Kasumi-1 (cell line): Measurements from ENCODE around the gene BMP8A.
"Not testable (repeated sequence)": the region's sequence is repeated elsewhere in the genome, so short reads cannot be mapped to it uniquely, and the experiment has no call there.

Experiments
- DNase-seq, 2 experiments: peaks; one replicate each; lab custom pipeline; 2025; lab: John Stamatoyannopoulos, UW

The BMP8A gene

DNA sequence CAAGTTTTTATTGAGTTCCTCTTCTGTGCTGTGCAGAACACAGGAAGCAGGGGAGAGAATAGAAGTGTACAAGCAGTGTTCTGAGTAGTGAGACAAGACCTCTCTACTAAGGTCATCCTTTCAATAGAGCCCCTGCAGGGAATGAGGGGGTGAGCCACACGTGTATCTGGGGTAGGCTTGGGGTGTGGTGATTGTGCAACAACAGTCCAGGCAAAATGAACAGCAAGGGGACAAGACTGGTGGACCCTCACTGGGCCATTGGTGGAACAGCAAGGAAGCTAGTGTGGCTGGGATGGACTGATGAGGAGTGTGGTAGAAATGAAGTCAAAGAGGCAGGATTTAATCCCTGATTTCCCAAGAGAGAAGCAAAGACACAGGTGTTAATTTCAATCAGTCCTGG is 8.2 kb upstream of the BMP8A start:
- DNase-seq: no peak

DNA sequence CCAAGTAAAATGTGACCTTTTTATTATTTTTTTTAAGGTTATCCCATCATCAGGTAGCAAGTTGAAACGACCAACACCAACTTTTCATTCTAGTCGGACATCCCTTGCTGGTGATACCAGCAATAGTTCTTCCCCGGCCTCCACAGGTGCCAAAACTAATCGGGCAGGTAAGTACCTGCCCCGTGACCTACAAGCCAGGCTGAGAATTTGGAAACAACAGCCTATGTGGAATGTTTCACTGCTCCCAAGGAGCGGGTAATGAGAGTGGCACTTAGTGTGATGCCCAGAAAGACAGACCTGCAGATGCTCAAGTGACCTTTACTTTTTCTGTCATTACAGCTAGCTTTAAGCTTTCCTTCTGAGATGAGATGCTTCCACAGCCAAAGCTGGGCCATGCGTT is 6.9 kb upstream of the BMP8A start:
- DNase-seq: no peak

DNA sequence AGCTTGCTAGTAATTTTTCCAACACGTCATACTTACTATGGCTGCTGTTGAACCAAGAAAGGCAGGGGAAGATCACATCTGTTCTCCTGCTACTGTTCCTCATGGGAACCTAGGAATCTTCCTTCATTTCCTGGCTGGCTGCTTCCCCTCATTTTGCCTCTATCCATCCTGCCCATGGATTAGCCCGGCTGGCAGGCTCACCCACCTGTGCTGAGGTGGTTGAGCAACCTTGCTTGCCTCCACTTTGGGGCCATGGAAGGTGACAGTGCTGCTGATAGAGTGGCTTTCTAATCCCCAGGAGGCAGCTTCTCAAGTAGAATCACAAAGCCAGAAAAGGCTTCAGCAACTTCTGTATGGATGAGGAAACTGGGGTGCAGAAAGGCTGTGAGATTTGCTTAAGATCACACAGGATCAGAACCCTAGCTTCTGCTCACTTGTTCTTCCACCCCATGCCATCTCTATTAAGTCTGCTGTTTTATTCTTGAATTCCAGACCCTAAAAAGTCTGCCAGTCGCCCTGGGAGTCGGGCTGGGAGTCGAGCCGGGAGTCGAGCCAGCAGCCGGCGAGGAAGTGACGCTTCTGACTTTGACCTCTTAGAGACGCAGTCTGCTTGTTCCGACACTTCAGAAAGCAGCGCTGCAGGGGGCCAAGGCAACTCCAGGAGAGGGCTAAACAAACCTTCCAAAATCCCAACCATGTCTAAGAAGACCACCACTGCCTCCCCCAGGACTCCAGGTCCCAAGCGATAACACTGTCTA is 6.2 kb upstream of the BMP8A start:
- no peak for DNase-seq

DNA sequence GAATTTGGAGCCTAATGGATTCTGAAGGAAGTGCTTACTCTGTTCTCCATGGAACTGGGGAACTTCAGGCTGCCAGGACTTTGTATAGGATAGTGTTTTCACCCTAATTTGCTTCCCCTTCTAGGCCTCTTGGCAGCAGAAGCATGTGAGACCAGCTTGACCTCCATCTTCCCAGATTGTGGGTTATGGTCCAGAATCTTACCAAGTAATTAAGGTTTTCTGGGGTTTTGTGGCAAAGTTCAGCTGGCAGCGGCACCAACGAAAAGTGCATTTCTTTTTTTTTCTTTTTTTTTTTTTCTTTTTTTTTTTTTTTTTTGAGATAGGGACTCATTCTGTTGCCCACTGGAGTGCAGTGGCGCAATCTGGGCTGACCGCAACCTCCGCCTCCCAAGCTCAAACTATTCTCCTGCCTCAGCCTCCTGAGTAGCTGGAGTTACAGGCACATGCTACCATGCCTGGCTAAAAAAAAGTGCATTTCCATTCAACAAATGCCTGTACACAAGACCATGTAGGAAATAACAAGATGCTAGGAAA is 3.4 kb upstream of the BMP8A start:
- no peak for DNase-seq

DNA sequence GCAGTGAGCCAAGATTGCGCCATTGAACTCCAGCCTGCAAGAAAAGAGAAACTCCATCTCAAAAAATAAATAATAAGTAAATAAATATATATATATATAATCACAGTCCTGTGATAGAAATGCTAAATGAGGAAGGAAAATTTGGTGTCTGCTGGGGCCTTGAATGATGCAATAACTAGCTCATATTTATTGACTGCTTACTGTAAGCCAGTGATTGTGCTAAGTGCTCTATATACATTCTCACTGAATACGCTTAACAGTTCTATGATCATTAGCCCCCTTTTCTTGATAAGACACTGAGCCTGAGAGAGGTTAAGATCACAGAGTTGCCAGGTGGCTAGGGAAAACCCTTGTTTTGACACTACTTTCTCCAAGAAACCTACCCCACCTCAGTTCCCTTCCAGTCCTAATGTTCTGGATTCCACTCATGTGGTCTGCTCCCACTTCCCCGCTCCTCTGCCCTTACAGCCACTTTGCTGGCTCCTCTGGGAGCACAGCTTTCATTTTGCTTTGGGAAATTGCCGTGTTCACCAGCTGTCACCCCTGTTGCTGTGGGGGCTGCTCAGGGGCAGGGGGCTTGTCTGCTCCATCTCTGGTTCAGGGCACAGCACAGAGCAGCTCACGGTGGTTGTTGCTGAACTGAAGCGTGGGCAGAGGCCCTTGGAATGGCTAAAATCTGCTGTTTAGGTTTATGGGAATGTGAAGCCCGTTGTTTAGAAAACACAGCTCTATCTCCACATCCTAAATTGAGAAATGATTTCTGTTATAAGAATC is 2.5 kb upstream of the BMP8A start:
- no peak for DNase-seq

DNA sequence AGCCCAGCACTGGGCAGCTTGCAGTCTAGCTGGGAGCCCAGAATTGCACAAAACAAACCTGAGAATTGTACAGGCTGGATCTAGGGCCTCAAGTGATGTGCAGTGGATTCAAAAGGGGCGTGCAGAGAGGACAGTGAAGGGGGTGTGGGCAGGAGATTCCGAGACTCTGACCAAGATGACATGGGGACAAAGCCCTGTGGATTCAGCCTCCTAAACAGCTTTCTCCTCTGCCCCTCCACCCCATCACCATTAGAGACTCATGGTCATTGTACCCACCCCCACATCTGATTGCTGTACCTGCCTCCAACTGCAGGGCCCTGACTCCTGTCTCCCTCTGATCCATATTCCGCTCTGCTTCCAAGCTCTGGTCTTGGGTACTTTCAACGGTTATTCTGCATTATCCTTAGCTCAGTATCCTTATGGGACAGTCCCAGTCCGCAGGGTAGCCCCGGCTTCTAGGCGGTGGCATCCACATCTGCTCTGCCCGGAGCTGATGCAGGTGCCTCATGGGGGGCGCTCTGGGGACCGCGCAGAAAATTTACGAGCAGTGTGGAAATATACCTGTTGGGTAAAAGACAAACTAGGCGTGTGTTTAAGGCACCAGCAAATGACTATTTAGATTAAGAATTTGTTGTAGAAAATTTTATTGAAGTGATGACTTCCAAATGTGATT is 1.7 kb upstream of the BMP8A start:
- no peak for DNase-seq

DNA sequence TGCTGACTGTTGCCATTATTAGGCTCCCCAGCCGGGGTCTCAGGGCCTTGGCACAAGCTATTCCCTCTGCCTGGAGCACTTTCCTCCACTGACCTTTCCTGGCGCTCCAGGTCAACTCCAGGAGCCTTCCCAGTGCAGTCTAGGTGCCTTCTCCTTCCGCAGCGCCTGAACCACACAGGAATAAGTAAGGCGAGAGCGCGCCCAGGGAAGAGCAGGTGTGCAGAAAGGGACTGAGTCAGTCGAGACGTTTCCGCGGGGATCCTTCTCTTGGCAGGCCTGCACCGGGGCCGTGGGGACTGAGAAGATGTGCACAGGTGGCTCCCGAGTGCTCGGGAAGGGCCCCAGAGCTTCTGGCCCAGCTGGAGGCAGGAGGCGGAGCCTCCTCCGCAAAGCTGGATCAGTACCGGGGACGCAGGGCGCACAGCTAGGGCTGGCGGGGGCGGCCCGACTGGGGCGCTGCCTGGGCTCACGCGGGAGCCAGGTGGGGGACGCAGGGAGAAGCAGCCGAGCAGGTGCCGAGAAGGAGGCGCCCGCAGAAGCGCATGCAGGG is 765 bp upstream of the BMP8A start:
- DNase-seq: no peak

DNA sequence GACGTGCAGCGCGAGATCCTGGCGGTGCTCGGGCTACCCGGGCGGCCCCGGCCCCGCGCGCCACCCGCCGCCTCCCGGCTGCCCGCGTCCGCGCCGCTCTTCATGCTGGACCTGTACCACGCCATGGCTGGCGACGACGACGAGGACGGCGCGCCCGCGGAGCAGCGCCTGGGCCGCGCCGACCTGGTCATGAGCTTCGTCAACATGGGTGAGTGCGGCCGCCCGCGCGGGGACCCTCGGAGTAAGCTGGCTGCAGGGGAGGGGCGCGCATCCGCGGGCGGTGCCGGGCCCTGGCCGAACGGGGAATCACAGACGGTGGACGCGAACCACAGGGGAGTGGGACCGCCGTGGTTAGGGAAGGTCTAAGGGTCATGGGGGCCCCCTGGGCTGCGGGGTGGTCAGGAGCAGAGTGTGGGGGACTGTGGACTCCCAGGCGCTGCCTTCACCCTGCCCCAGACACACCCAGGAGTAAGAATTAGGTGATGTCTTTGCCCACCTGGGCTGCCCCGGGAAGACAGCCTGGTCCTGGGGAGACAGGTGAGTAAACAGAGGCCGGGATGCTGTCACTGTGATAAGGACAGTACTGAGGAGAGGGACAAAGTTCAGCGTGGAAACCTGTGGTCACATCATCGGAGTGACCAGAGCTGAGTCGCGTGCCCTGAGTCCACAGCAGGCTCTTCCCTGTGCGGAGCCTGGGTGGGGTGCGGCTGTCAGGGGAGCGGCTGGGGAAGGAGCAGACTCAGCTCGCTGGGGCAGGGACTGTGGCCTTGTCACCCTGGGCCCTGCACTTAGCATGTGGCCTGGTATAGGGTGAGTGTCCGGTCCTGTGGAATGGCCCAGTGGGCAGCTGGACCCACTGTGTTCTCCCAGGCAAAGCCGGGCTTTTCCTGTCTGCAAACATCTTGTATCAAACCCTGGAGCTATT is 944 bp downstream of the BMP8A start:
- not testable (repeated sequence) for DNase-seq

DNA sequence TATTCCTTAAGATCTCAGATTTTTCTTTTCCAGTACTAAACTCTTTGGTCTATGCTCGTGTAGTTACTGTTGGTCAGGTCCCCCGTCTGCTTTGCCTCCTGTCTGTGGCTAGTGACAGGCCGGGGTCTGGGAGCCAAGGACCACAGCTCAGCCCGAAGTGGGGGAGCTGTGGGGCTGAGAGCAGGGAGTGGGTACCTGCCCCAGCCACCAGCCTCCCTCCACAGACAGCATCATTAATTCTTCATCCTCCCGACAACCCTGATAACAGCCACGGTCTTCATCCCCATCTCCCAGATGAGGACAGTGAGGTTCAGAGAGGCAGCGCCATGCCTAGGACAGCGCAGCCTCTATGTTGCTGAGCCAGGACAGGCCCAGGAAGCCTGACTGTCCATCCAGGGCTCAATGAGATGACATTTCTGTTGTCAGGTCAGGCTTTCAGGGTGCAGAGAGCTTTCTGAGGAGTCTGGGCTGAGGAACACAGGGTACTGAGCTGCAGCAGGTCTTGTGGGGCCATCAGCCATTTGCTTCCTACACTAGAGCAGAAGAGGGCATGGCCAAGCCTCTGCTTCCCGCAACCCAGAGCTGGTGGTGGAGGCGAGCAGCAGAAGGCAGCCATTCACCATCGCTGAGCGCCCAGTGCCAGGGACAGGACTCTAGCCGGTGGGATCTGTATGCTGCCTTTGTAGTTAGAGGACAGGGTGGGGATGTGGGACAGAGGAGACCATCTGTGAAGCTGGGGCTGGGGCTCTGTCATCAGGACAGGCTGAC is 1.8 kb downstream of the BMP8A start:
- DNase-seq: not testable (repeated sequence)

DNA sequence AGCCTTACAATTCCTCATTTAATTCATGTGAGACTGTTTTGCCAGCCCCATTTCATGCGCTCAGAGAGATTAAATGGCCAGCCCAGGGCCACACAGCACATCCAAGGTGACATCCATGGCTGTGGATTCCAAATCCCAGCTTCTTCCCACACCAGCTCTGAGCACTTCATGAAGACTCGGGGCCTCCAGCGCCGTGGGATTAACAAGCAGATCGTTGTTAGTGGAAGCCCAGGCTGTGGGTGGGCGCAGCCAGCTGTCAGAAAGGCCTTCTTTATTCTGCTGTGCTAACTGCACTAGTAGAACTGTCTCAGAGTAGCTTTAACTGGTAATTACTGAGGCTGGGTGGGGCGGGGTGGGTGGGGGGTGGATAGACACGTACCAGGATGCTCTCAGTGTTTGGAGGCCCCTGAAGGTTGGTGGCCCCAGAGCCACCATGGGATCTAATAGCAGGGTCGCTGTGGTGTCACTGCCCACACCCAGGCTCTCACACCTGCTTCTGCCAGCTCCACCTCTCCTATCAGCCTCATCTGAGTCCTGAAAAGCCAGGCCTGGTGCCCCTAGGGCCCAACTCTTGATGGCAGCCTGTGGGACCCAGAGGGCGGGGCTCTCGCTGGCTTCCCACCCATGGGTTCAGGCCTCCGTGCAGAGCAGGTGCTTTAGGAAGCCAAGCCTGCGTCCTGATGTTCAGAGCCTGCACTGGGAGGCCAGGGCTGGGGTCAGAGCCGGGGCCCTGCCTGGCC is 3.4 kb downstream of the BMP8A start:
- no peak for DNase-seq

DNA sequence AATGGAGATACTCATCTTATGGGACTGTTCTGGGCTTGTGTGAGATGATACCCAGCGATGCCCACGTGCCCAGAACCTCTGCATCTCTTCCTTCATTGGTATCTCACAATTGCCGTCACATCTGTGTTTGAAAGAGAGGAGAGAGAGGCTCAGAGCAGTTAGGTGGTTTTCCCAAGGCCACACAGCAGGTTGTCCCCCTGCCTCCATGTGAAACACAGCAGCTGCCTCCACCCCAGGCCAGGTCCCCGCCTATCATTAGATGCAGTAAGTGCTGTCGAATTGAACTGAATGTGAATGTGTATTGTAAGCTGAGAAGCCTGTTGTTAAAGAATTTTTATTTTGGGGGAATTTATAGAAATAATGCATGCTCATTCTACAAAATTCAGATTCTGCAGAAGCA is 5.1 kb downstream of the BMP8A start:
- not testable (repeated sequence) for DNase-seq

DNA sequence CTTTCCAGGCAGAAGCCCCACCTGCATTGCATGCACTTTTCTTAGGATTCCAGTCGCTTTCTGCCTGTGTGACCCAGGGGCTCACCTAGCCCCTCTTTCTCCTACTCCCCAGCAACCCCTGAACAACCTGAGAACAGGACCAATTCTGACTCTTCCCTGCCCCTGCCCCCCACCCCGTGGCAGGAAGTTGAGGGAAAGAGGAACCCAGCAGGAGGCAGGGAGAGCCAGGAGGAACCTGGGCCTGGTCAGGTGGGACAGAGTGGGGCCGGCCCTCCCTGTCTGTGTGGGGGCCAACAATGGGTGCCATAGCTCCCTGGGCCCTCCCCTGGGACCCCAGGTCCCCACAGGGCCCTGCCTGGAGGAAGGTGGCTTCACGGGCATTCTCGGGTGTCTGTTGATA is 6.1 kb downstream of the BMP8A start:
- DNase-seq: no peak

DNA sequence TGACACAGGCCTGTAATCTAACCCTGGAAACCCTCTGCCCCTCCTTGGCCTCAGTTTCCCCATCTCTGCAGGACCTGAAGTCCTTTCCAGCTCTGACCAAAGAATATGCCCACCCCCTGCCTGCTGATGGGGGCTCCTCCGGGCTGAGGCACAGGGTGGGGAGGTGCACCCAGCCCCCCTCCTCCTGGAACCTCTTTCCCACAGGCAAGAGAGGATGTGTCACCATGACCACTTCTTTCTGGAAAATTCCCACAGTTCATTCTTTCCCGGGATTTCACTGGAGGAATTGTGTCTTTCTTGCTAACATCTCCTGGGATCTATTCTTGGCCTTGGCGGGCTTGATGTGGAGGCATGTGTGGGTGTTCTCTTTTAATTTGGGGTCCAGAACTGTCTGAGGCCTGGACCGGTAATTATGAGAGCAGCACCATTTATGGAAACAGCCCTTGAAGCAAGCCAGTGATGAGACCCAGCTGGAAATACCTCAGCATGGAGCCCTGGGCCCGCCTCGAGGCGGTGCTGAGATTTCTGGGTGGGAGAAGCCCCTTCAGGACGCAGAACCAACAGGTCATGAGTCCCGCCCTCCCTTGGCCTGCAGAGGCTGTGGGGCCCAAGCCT is 6.8 kb downstream of the BMP8A start:
- not testable (repeated sequence) for DNase-seq

DNA sequence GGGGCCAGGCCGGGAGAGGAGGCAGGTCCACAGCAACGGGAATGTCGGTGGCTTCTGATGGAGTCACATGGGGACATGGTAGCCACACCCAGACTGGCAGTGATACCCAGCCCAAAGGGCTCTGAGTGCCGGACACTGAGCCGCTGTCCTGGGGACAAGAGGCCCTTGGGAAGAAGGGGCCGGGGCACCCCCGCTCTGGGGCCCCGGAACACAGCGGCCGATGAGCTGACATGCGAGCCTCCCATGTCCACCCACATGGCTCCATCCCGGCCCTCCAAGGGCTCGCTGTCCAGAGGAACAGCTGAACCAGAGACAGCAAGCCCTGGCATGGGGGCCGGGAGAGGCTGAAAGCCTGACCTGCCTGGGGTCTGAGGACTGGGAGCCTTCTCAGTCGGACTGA is 7.4 kb downstream of the BMP8A start:
- DNase-seq: not testable (repeated sequence)

DNA sequence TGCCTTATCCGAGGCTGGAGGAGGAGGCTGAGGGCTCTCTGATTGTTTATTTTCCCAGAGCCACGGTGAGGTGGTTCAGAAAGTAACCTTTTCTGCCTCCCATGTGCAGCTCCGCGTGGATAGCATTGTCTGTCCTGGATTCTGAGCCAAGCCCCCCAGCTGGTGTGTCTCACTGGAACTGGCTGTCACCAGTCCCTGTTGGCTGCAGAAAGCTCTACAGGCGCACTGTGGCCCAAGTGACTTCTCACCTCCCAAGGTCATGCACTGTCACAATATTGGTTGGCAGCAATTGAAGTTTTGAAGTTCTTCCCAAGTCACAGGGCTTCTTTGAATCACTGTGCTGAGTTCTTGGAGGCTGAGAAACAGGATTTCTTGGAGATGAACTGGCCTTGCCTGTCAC is 8.2 kb downstream of the BMP8A start:
- no peak for DNase-seq

DNA sequence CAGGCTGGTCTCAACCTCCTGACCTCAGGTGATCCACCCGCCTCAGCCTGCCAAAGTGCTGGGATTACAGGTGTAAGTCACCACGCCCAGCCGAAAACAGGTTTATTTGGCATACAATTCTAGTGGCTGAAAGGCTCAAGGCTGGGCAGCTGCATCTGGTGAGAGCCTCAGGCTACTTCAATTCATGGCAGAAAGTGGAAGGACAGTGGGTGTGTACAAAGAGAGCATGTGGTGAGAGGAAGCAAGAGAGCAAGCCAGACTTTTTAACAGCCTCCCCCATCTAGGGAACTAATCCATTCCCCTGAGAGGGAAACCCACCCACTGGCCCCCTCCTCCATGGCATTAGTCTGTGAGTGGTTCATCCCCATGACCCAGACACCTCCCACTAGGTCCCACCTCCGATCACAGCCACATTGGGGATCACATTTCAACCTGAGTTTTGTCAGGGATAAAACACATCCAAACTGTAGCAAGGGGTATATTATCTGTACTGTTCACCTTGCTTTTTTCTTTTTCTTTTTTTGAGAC is 9.5 kb downstream of the BMP8A start:
- DNase-seq: no peak

DNA sequence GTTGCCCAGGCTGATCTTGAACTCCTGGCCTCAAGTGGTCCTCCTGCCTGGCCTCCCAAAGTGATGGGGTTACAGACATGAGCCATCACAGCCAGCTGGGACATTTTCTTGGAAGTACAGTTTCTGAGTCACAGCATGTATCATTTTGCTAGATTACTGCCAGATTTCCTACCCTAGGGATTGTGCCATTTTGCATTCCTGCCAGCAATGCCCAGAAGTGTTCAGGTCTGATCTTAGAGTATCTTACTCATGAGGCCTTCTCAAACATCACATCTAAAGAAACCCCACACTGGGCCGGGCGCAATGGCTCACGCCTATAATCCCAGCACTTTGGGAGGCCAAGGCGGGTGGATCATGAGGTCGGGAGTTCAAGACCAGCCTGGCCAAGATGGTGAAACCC is 10.2 kb downstream of the BMP8A start:
- no peak for DNase-seq

DNA sequence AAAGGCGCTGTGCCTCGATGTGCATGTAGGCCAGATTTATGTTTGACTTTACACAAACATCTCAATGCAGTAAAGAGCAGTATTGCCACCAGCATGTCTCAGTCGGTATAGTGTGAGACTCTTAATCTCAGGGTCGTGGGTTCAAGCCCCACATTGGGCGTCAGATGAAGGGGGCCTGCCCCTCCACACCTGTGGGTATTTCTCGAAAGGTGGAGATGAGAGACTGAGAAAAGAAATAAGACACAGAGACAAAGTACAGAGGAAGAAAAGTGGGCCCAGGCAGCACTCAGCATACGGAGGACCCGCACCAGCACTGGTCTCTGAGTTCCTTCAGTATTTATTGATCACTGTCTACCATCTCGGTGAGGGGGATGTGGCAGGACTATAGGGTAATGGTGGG is 13.0 kb downstream of the BMP8A start:
- not testable (repeated sequence) for DNase-seq

DNA sequence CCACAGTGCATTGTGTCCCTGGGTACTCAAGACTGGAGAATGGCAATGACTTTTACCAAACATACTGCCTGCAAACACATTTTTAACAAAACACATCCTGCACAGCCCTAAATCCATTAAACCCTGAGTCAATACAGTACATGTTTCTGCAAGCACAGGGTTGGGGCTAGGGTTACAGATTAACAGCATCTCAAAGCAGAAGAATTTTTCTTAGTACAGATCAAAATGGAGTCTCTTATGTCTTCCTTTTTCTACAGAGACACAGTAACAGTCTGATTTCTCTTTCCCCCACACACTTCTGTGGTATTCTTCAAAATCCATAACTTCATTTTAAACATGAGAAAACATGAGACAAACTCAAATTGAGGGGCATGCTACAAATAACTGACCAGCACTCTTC is 13.9 kb downstream of the BMP8A start:
- DNase-seq: no peak
